ENCODE data around the gene ATP1A1.

The ATP1A1 gene

DNA sequence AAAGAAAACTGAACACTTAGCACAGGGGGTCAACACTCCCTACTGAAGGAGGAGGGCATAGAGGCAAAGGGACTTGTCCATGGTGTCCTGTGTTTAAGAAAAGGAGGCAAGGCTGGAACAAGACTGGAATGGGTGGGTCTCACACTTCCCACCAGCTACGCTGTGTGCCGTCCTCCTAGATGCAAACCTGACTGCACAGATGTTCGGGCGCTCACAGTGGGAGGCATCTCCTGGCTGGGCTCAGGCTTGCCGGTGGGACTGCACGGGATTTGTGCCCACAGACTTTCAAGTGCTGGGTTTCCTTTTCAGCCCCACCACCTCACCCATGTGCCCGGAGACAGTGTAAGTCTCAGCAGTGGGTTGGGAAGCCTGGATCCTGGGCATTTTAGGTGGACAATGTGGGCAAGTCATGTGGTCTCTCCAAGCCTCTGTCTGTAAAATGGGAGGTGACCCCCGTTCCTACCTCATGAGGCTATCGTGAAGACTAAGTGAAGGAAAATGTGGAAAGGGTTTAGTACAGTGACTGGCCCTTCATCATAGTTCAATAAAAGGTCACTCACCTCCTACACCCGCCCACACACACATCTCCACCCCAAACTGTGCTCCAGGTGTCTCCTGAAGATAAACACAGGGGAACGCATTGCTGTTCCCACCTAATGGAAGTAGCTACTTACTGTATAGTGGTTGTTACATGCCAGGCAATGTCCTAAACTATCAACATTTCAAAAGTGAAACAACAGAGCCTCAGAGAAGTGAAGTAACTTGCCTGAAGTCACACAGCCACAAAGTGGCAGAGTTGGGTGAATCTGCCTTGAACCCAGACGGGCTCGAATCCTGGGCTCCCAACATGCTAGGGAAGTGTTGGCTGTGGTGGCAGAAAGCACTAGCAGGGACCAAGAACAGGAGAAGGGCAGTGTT lies 36.0 kb downstream of the ATP1A1 start:
- DNase-seq (ENCODE audit: low read depth, low spot score) = no peak
- ChIA-PET CTCF (no interaction called here), POLR2A (interaction anchor here (1.1 kb wide), 1 partner anchor 33 kb away, joined by 4 read pairs; no protein-coding TSS in a partner anchor)
- TF ChIP-seq, protein P1, sequence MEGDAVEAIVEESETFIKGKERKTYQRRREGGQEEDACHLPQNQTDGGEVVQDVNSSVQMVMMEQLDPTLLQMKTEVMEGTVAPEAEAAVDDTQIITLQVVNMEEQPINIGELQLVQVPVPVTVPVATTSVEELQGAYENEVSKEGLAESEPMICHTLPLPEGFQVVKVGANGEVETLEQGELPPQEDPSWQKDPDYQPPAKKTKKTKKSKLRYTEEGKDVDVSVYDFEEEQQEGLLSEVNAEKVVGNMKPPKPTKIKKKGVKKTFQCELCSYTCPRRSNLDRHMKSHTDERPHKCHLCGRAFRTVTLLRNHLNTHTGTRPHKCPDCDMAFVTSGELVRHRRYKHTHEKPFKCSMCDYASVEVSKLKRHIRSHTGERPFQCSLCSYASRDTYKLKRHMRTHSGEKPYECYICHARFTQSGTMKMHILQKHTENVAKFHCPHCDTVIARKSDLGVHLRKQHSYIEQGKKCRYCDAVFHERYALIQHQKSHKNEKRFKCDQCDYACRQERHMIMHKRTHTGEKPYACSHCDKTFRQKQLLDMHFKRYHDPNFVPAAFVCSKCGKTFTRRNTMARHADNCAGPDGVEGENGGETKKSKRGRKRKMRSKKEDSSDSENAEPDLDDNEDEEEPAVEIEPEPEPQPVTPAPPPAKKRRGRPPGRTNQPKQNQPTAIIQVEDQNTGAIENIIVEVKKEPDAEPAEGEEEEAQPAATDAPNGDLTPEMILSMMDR (IDR thresholded peaks at IDR 0.05; ENCODE audit: insufficient read depth, low read length, missing control alignments) = no peak
- H3K4me3 ChIP-seq (ENCODE audit: low read depth, low read length) = no peak overlapping the region

DNA sequence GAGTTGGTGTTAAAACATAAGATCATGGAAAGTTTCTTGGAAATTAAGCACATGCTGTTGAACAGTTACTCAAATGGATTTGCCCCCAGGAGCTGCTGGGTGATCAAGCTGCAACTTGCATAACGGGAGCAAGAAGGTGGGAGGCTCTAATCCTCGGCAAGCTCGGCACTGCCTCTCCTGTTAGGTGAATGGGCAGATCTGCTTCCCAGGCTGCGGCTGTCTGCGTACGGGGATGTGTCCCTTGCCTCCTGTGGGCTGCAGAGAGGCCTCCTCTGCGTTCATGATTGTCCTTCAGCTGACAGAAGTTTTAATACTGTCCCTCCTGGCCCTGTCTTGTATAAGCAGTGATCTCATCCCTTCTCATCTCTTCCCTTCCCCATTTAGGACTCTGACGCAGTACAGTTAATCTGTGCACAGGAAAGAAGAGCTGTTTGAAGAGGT lies 36.7 kb downstream of the ATP1A1 start:
- ChIA-PET CTCF (no interaction called here), POLR2A (interaction anchor here (1.1 kb wide), 1 partner anchor 34 kb away, joined by 4 read pairs; no protein-coding TSS in a partner anchor)
- no peak overlapping the region for H3K4me3 ChIP-seq (ENCODE audit: low read depth, low read length)

DNA sequence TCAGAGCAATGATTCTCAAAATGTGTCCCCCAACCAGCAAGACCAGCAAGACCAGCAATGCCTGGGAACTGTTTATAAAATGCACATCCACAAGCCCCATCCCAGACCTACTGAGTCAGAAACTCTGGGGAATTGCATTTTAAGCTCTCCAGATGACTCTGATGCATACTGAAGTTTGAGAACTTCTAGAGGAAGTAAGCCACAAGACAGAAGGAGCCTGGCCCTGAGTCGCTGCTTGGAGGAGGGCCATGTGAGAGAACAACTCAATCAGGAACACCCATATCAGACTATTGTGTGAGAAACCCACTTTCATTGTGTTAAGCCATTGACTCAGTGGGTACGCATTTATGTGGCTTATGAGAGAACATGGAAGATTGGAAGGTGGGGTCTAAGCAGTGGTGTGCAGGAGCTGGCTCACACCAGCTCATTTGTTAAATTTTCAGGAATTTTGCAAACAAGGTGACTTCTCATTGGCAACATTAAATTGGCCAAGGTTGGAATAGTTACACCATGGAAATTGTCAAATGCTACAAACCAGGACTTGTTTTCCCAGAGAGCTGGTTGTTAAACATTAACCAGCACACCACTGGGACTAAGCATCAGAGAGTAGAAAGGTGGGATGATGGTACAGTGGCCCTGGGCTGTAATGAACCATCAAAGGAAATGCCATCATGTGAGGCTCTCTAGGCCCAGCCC lies 38.9 kb downstream of the ATP1A1 start:
- TF ChIP-seq, protein P1 (IDR thresholded peaks at IDR 0.05; ENCODE audit: insufficient read depth, low read length, missing control alignments) = no peak
- no peak for DNase-seq (ENCODE audit: low read depth, low spot score)
- ChIA-PET CTCF (interaction anchor here (1.8 to 2.0 kb wide), 2 partner anchors 74 to 87 kb away, joined by 4 to 5 read pairs; no protein-coding TSS in a partner anchor), POLR2A (interaction anchor here (0.8 kb wide), 1 partner anchor 39 kb away, joined by 3 read pairs; the partner anchor contains the start of gene ATP1A1)
- no peak overlapping the region for H3K4me3 ChIP-seq (ENCODE audit: low read depth, low read length)

More for the DNA sequence above, 36.7 kb downstream of the ATP1A1 start:
- no peak for DNase-seq (ENCODE audit: low read depth, low spot score)
- TF ChIP-seq, protein P1 (IDR thresholded peaks at IDR 0.05; ENCODE audit: insufficient read depth, low read length, missing control alignments) = no peak

DNA sequence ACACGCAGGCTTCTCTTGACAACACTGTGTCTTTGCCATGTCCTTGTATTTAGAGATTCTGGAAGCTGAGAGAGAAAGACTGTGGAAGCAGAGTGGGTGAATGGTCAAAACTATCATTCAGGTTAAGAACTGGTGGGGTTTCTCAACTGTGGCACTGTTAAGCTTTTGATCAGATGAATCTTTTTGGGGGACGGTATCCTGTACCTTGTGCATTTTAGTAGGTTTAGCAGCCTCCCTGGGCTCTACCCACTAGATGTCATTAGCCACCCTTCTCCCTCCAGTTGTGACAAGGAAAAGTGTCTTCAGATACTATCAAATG lies 39.4 kb downstream of the ATP1A1 start:
- no peak overlapping the region for H3K4me3 ChIP-seq (ENCODE audit: low read depth, low read length)
- POLR2A ChIA-PET = interaction anchor here (0.8 kb wide), 1 partner anchor 39 kb away, joined by 3 read pairs; the partner anchor contains the start of gene ATP1A1
- TF ChIP-seq, protein P1 (IDR thresholded peaks at IDR 0.05; ENCODE audit: insufficient read depth, low read length, missing control alignments) = no peak
- no peak for DNase-seq (ENCODE audit: low read depth, low spot score)
- CTCF ChIA-PET = interaction anchor here (1.2 kb wide), 1 partner anchor 73 kb away, joined by 4 read pairs; no protein-coding TSS in a partner anchor

DNA sequence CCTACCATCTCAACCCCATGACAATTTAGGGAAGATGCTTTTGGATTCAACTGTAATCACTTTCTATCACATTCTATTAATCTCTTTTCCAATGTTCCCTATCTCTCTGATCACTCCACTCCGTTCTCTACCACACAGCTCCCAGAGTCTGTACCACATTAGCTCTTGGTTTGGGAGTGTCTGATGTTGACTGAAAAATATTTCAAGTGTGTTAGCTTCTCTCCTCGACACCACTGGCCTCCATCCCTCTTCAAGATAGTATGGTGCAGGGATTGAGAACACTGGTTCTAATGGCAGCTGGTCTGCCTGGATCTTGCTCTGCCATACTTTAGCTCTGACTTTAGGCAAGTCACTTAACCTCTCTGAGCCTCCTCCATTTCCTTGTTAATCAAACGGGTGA lies 39.9 kb downstream of the ATP1A1 start:
- ChIA-PET CTCF (interaction anchor here (1.2 kb wide), 1 partner anchor 73 kb away, joined by 4 read pairs; no protein-coding TSS in a partner anchor), POLR2A (no interaction called here)
- TF ChIP-seq, protein P1 (IDR thresholded peaks at IDR 0.05; ENCODE audit: insufficient read depth, low read length, missing control alignments) = no peak
- H3K4me3 ChIP-seq (ENCODE audit: low read depth, low read length) = no peak overlapping the region
- no peak for DNase-seq (ENCODE audit: low read depth, low spot score)

DNA sequence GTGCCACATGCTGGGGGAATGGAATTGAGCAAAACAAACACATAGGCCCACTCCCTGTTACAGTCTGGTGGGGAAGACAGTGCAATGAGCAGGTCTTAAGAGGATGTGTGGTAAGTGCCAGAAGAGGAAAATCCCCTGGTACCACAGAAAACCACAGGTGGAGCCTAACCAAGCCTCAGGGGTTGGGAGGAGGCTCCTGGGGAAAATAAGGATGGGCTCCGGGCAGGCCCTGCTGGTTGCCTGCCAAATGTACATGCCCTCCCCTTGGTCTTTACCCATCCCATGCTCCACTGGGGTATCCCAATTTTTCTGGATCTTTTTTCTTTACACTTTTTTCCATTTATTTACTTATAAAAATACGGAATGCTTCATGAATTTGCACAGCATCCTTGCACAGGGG lies 40.4 kb downstream of the ATP1A1 start:
- TF ChIP-seq, protein P1 (IDR thresholded peaks at IDR 0.05; ENCODE audit: insufficient read depth, low read length, missing control alignments) = no peak
- no peak for DNase-seq (ENCODE audit: low read depth, low spot score)
- ChIA-PET CTCF (interaction anchor here (1.2 kb wide), 1 partner anchor 72 kb away, joined by 4 read pairs; no protein-coding TSS in a partner anchor), POLR2A (no interaction called here)
- H3K4me3 ChIP-seq (ENCODE audit: low read depth, low read length) = no peak overlapping the region
